K562 (cell line): ENCODE data around the gene NIPAL1. TPM values are rescaled to one million over a fixed set of nuclear protein-coding genes. Genes with fewer than 3 reads are reported as not detected.

Experiments
- ATAC-seq: fragments of 200-7000 bp; cut with Tn5 transposase; 3 replicates; pipeline ENCODE4 v1.9.1; 2020; ENCODE audit warnings: moderate library complexity
- BruUV-seq: library from RNA; stranded (reverse); fragments of 400-500 nt; replicated peaks from 2 replicates; lab custom pipeline; 2021; lab: Mats Ljungman, UMichigan
- CTCF ChIA-PET: fragments of 300-600 bp; formaldehyde crosslinking; extraction: SDS; loops from one replicate; lab custom pipeline; 2021; ENCODE audit warnings: low intra/inter-chr PET ratio; lab: Yijun Ruan, JAX
- POLR2A ChIA-PET: fragments of 300-600, 350-650 bp; sonication (Branson Sonifier 250); formaldehyde crosslinking; extraction: SDS; loops from one replicate; lab custom pipeline; 2021; ENCODE audit warnings: antibody characterized with exemption, inconsistent platforms; lab: Yijun Ruan, JAX
- DNase-seq, 4 experiments: peaks; one replicate each; pipeline versions ENCODE4 v3.0.0 to v3.0.0-alpha.2; 2011 to 2018; ENCODE audit warnings: low spot score in 3 of 4, mixed read lengths in 3 of 4; ENCODE audit errors: extremely low read depth in 1 of 4
- FAIRE-seq: peaks from 2 replicates; lab custom pipeline; 2011; peaks lifted over from hg19 to GRCh38; lab: Jason Lieb, UNC
- H2AFZ ChIP-seq: 2 replicates; pipeline ENCODE4 v1.6.0; 2011; ENCODE audit warnings: low read depth, low read length, control low read depth, inconsistent platforms
- H3K27ac ChIP-seq: fragments of 200-600 bp; 3 replicates; pipeline ENCODE4 v1.8.0; 2011; ENCODE audit warnings: low read depth, mild to moderate bottlenecking, control low read depth, inconsistent platforms, low read length, moderate library complexity, mixed read lengths; ENCODE audit errors: extremely low read depth
- H3K27me3 ChIP-seq, 2 experiments: fragments of 300-600 bp in 1 of 2; 2 replicates in 1 of 2; 3 replicates in 1 of 2; pipeline versions ENCODE4 v1.6.0 to v1.8.0; 2011; ENCODE audit warnings: inconsistent platforms in 2 of 2, low read length in 2 of 2, mild to moderate bottlenecking in 1 of 2, mixed read lengths in 1 of 2, moderate library complexity in 1 of 2; ENCODE audit not compliant: control insufficient read depth in 2 of 2, insufficient read depth in 2 of 2
- H3K36me3 ChIP-seq: fragments of 300-600 bp; 3 replicates; pipeline ENCODE4 v1.8.0; 2011; ENCODE audit warnings: mild to moderate bottlenecking, low read length, inconsistent platforms; ENCODE audit not compliant: control insufficient read depth, insufficient read depth
- H3K4me1 ChIP-seq, 2 experiments: fragments of 200-600 bp in 1 of 2; replicated peaks in 1 of 2; 2 replicates in 1 of 2; 3 replicates in 1 of 2; pipeline versions ENCODE4 v1.5.1 to v1.8.0; 2011; ENCODE audit warnings: inconsistent platforms in 2 of 2, low read length in 2 of 2, mild to moderate bottlenecking in 1 of 2, mixed read lengths in 1 of 2, moderate library complexity in 1 of 2; ENCODE audit not compliant: control insufficient read depth in 2 of 2, insufficient read depth in 2 of 2
- H3K4me2 ChIP-seq: 2 replicates; pipeline ENCODE4 v1.6.1; 2011; ENCODE audit warnings: low read length, control low read depth, inconsistent platforms, mixed read lengths; ENCODE audit not compliant: insufficient read depth
- H3K4me3 ChIP-seq: fragments of 200-600 bp; sonication (generic), shearing (Covaris generic); 2 replicates; pipeline ENCODE4 v1.5.1; 2016; ENCODE audit warnings: control low read depth, inconsistent platforms
- H3K79me2 ChIP-seq: fragments of 200-600 bp; 3 replicates; pipeline ENCODE4 v1.8.0; 2011; ENCODE audit warnings: low read length, inconsistent platforms; ENCODE audit not compliant: control insufficient read depth, insufficient read depth
- H3K9ac ChIP-seq, 2 experiments: 2 replicates each; pipeline versions ENCODE4 v1.6.0 to v1.6.1; 2011; ENCODE audit warnings: low read depth in 2 of 2, low read length in 2 of 2, control low read depth in 1 of 2, inconsistent platforms in 1 of 2, mild to moderate bottlenecking in 1 of 2, mixed read lengths in 1 of 2; ENCODE audit not compliant: insufficient read depth in 1 of 2
- H3K9me1 ChIP-seq: one replicate; pipeline ENCODE4 v1.6.0; 2011; ENCODE audit warnings: inconsistent platforms, mild to moderate bottlenecking, low read length, moderate library complexity; ENCODE audit not compliant: control insufficient read depth, insufficient read depth
- H3K9me3 ChIP-seq: replicated peaks from 2 replicates; pipeline ENCODE4 v1.5.1; 2011; ENCODE audit warnings: low read depth, low read length, inconsistent platforms; ENCODE audit not compliant: control insufficient read depth, insufficient read depth
- H4K20me1 ChIP-seq: replicated peaks from 2 replicates; pipeline ENCODE4 v1.6.1; 2011; ENCODE audit warnings: low read length, inconsistent platforms, mixed read lengths; ENCODE audit not compliant: control insufficient read depth, insufficient read depth
- BACH1 ChIP-seq: fragments of 200-800 bp; sonication (Bioruptor generic); IDR thresholded peaks from 2 replicates; pipeline ENCODE4 v1.6.1; 2016; ENCODE audit warnings: missing genetic modification characterization, missing compliant biosample characterization
- CXXC5 ChIP-seq: fragments of 250-450 bp; sonication (Bioruptor Pico); IDR thresholded peaks from 2 replicates; pipeline ENCODE4 v1.8.0; 2022; ENCODE audit warnings: inconsistent platforms, mild to moderate bottlenecking, moderate library complexity
- NR2C1 ChIP-seq, 2 experiments: fragments of 450-650 bp; IDR thresholded peaks; 2 replicates each; pipeline ENCODE4 v1.6.1; 2017; ENCODE audit warnings: mild to moderate bottlenecking in 2 of 2, antibody characterized with exemption in 1 of 2, inconsistent platforms in 1 of 2, missing compliant biosample characterization in 1 of 2, missing genetic modification characterization in 1 of 2
- PTRF ChIP-seq: fragments of 450-650 bp; IDR thresholded peaks from 2 replicates; pipeline ENCODE4 v1.6.1; 2016; ENCODE audit warnings: mild to moderate bottlenecking, missing genetic modification characterization, missing compliant biosample characterization
- PTTG1 ChIP-seq: fragments of 450-650 bp; IDR thresholded peaks from 2 replicates; pipeline ENCODE4 v1.6.1; 2016; ENCODE audit warnings: low read depth, mild to moderate bottlenecking, missing genetic modification characterization, missing compliant biosample characterization
- SMAD3 ChIP-seq: fragments of 450-650 bp; formaldehyde crosslinking; conservative IDR thresholded peaks from 2 replicates; pipeline ENCODE4 v1.4.0; 2020; ENCODE audit warnings: mild to moderate bottlenecking
- SMAD4 ChIP-seq: fragments of 250-450 bp; sonication (Bioruptor Pico); conservative IDR thresholded peaks from 2 replicates; pipeline ENCODE4 v1.8.0; 2021; ENCODE audit warnings: inconsistent platforms, mild to moderate bottlenecking, moderate library complexity
- SREBF1 ChIP-seq: fragments of 150-350 bp; IDR thresholded peaks from 2 replicates; pipeline ENCODE4 v1.6.1; 2014; ENCODE audit warnings: antibody characterized with exemption, low read depth, low read length, borderline replicate concordance
- TEAD1 ChIP-seq, 2 experiments: fragments of 450-650 bp in 1 of 2; sonication (generic) in 1 of 2; formaldehyde crosslinking; IDR thresholded peaks; 2 replicates each; pipeline versions ENCODE4 v1.4.0 to v1.8.0; 2020 to 2022; ENCODE audit warnings: mild to moderate bottlenecking in 2 of 2, missing genetic modification reagents in 1 of 2
- ZNF212 ChIP-seq: fragments of 450-650 bp; formaldehyde crosslinking; IDR thresholded peaks from 2 replicates; pipeline ENCODE4 v1.4.0; 2020; ENCODE audit warnings: mild to moderate bottlenecking
- ZNF239 ChIP-seq: fragments of 250-450 bp; sonication (Bioruptor Pico); IDR thresholded peaks from 2 replicates; pipeline ENCODE4 v1.4.0; 2020; ENCODE audit warnings: mild to moderate bottlenecking
- ZNF311 ChIP-seq: fragments of 250-450 bp; sonication (Bioruptor Pico); IDR thresholded peaks from 2 replicates; pipeline ENCODE4 v1.4.0; 2020; ENCODE audit warnings: mild to moderate bottlenecking, moderate library complexity
- ZNF583 ChIP-seq: fragments of 250-450 bp; sonication (Bioruptor Pico); IDR thresholded peaks from 2 replicates; pipeline ENCODE4 v1.4.0; 2020
- ZNF584 ChIP-seq: fragments of 200-800 bp; sonication (Bioruptor generic); IDR thresholded peaks from 2 replicates; pipeline ENCODE4 v1.6.1; 2016; ENCODE audit warnings: low read depth, mild to moderate bottlenecking, missing genetic modification characterization, missing compliant biosample characterization
- WGBS: fragments of 100-300 bp; shearing (Covaris generic); methylation state at CpG from one replicate; pipeline ENCODE4 v1.1.6; 2016; ENCODE audit warnings: low coverage, mixed read lengths; ENCODE audit not compliant: insufficient coverage; ENCODE audit errors: missing lambda C conversion rate; 5-methylcytosine and 5-hydroxymethylcytosine counted together
- in situ Hi-C: fragments of 300-500 bp; cut with MboI; formaldehyde crosslinking; loops from 4 replicates; pipeline ENCODE4 v1.15.0; 2018; ENCODE audit warnings: inconsistent platforms, mixed read lengths
- intact Hi-C: fragments of 100-400 bp; cut with micrococcal nuclease; formaldehyde crosslinking; loops from 2 replicates; pipeline ENCODE4 v1.14.2; 2022
- polyA plus RNA-seq, 8 experiments: library from polyadenylated mRNA; depleted of rRNA in 4 of 8; stranded (reverse) in 5 of 8; unstranded in 3 of 8; fragments of >200 nt; fragmentation: Nextera tagmentation in 2 of 8; fragmentation: Illumina TruSeq in 1 of 8; extraction: Ambion mirVana in 2 of 8; extraction: Trizol in 1 of 8; gene quantifications; 2 replicates each; pipeline versions ENCODE4 v1.2.1 to v1.2.3, GENCODE V29; 2011 to 2014; ENCODE audit warnings: inconsistent platforms in 1 of 8, missing spikeins in 1 of 8
- total RNA-seq, 7 experiments: library from RNA; depleted of rRNA in 6 of 7; stranded (reverse); fragments of >200 nt in 6 of 7; fragmentation: Illumina TruSeq in 2 of 7; extraction: Trizol in 2 of 7; gene quantifications; 2 replicates each; pipeline versions ENCODE4 v1.2.1 to v1.2.3, GENCODE V29; 2011 to 2021; ENCODE audit warnings: low replicate concordance in 1 of 7
- TF ChIP-seq, protein P1 (sequence below), 3 experiments: fragments of 200-800 bp in 1 of 3; sonication (Bioruptor generic) in 1 of 3; sonication (generic) in 1 of 3; formaldehyde crosslinking in 1 of 3; IDR thresholded peaks; 2 replicates each; pipeline versions ENCODE4 v1.6.1 to v1.8.0; 2016 to 2022; ENCODE audit warnings: mild to moderate bottlenecking in 2 of 3, missing compliant biosample characterization in 2 of 3, missing genetic modification characterization in 2 of 3, missing genetic modification reagents in 1 of 3
- TF ChIP-seq, protein P2 (sequence below): fragments of 450-650 bp; formaldehyde crosslinking; IDR thresholded peaks from 2 replicates; pipeline ENCODE4 v1.4.0; 2020; ENCODE audit warnings: mild to moderate bottlenecking, mixed read lengths
- TF ChIP-seq, protein P3 (sequence below): fragments of 450-650 bp; conservative IDR thresholded peaks from 2 replicates; pipeline ENCODE4 v1.6.1; 2016; ENCODE audit warnings: missing genetic modification characterization, low read depth, mild to moderate bottlenecking, missing compliant biosample characterization, moderate library complexity

The NIPAL1 gene
- total and polyA plus RNA-seq, 9 of the 15 experiments (the other 6 are each of a cell fraction or from before 2014, with no cell fraction given), result 0.03 to 0.43 (median 0.25) TPM

DNA sequence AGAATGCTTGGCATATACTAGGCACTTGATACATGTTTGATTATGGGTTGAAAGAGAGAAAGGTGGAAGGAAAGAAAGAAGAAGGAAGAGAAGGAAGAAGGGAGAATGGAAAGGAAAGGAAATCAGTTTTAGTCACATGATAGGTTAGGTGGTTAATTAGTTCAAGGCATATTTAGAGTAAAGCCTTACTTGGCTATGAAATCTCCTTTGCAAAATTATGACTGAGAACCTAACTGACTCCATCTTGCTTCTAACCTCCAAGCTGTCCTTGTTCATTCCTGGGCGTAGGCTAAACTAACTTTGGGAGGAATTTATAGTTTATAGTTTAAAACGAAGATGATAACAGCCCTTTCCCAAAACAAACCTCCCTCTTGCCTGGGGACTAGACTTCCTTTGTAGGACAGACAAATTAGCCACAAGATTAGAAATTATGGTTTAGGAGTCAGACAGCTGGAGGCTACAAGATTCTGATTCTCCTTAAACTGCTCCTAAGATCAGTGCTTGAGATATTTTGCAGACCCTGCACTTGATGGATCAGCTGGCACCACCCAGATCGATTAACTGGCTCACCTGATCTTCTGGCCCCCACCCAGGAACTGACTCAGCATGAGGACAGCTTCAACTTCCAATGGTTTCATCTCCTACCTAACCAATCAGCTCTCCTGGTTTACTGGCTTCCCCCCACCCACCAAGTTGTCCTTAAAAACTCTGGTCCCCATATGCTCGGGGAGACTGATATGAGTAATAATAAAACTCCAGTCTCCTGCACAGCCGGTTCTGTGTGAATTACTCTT lies 62.5 kb downstream of the NIPAL1 start:
- no peak overlapping the region for H3K9ac ChIP-seq
- H3K27ac ChIP-seq, result no peak overlapping the region
- no peak for ATAC-seq
- FAIRE-seq, result no peak
- 6% methylated on average over 5 of the region's 5 CpGs for WGBS
- intact Hi-C loops (no loop called here), in situ Hi-C loops (no loop called here)
- H3K9me1 ChIP-seq, result no peaks in the 10 kb centered on the region
- H3K4me1 ChIP-seq, result no peaks in the 10 kb centered on the region; a peak in 1 of 5 replicates
- no peak overlapping the region for H3K4me3 ChIP-seq
- no peaks in the 10 kb centered on the region for H4K20me1 ChIP-seq
- no peak overlapping the region for H3K4me2 ChIP-seq
- H3K36me3 ChIP-seq, result no peaks in the 10 kb centered on the region
- H2AFZ ChIP-seq, result 0 out of 2 replicates have a peak overlapping the region, but pooled peaks have one; percentile 14
- no peaks in the 10 kb centered on the region for H3K27me3 ChIP-seq
- peak in 1 of 4 experiments; percentile 15 for DNase-seq
- no TSS peak for BruUV-seq
- ChIA-PET CTCF (no interaction called here), POLR2A (interaction anchor here (0.8 kb wide), 1 partner anchor 416 kb away, joined by 4 read pairs; no protein-coding TSS in a partner anchor)
- no peaks in the 10 kb centered on the region for H3K79me2 ChIP-seq
- no peaks in the 10 kb centered on the region for H3K9me3 ChIP-seq
- TF ChIP-seq, protein P1, sequence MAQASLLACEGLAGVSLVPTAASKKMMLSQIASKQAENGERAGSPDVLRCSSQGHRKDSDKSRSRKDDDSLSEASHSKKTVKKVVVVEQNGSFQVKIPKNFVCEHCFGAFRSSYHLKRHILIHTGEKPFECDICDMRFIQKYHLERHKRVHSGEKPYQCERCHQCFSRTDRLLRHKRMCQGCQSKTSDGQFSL (CRISPR knock-in tag; IDR thresholded peaks at IDR 0.05), result no peak
- TF ChIP-seq, protein P1 (tag; IDR thresholded peaks at IDR 0.05), result peak in 1 of 2 experiments; percentile 72; a peak in 2 of 4 replicates
- TF ChIP-seq SMAD4 (peak; percentile 64; the same call in 1 of the 2 replicates), SREBF1 (no peak), BACH1 (tag) (peak; percentile 43; the same call in 1 of the 2 replicates), NR2C1 (IDR thresholded peaks at IDR 0.05) (no peak), NR2C1 (tag; IDR thresholded peaks at IDR 0.05) (peak; percentile 69), ZNF239 (CRISPR knock-in tag) (0 out of 2 replicates have a peak, but pooled peaks have one; percentile 22), PTTG1 (tag) (peak; percentile 84), CXXC5 (peak; percentile 14; the same call in 1 of the 2 replicates), TEAD1 (CRISPR knock-in tag; IDR thresholded peaks at IDR 0.05) (peak in 1 of 2 experiments; percentile 61; a peak in 1 of 4 replicates), ZNF212 (CRISPR knock-in tag) (no peak), ZNF583 (CRISPR knock-in tag) (peak; percentile 42; the same call in 1 of the 2 replicates), SMAD3 (CRISPR knock-in tag) (0 out of 2 replicates have a peak, but pooled peaks have one; percentile 62), PTRF (peak; percentile 78; the same call in 1 of the 2 replicates), ZNF311 (CRISPR knock-in tag) (peak; percentile 82), ZNF584 (CRISPR knock-in tag) (0 out of 2 replicates have a peak, but pooled peaks have one; percentile 43)
- TF ChIP-seq, protein P2, sequence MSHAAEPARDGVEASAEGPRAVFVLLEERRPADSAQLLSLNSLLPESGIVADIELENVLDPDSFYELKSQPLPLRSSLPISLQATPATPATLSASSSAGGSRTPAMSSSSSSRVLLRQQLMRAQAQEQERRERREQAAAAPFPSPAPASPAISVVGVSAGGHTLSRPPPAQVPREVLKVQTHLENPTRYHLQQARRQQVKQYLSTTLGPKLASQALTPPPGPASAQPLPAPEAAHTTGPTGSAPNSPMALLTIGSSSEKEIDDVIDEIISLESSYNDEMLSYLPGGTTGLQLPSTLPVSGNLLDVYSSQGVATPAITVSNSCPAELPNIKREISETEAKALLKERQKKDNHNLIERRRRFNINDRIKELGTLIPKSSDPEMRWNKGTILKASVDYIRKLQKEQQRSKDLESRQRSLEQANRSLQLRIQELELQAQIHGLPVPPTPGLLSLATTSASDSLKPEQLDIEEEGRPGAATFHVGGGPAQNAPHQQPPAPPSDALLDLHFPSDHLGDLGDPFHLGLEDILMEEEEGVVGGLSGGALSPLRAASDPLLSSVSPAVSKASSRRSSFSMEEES (CRISPR knock-in tag), result peak; percentile 65
- TF ChIP-seq, protein P3, sequence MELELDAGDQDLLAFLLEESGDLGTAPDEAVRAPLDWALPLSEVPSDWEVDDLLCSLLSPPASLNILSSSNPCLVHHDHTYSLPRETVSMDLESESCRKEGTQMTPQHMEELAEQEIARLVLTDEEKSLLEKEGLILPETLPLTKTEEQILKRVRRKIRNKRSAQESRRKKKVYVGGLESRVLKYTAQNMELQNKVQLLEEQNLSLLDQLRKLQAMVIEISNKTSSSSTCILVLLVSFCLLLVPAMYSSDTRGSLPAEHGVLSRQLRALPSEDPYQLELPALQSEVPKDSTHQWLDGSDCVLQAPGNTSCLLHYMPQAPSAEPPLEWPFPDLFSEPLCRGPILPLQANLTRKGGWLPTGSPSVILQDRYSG (tag), result peak; percentile 68; the same call in 1 of the 2 replicates
